CD4-positive, alpha-beta memory T cell (primary cell): ENCODE results near the gene CLCF1. TPM values are rescaled to one million over a fixed set of nuclear protein-coding genes. Genes with fewer than 3 reads are reported as not detected.
A peak's percentile ranks its signal among the peaks of the same experiment; 100 is the strongest.

Experiments
- CTCF ChIA-PET: fragments of 350-600 bp; sonication (Branson Sonifier 250); formaldehyde crosslinking; loops from one replicate; lab custom pipeline; 2021; ENCODE audit warnings: inconsistent platforms; ENCODE audit not compliant: partially characterized antibody; lab: Charles Lee
- POLR2A ChIA-PET: fragments of 350-600 bp; sonication (Branson Sonifier 250); formaldehyde crosslinking; loops from one replicate; lab custom pipeline; 2021; ENCODE audit not compliant: partially characterized antibody; lab: Charles Lee
- DNase-seq, 5 donors: peaks; one replicate each; pipeline versions ENCODE4 v3.0.0 to v3.0.0-alpha.2; 2020 to 2022; ENCODE audit warnings: mixed read lengths in 1 of 5
- H3K27ac ChIP-seq: one replicate; pipeline ENCODE4 v1.7.0; 2013; ENCODE audit warnings: low read depth, low read length
- H3K27me3 ChIP-seq: 2 replicates; pipeline ENCODE4 v1.7.0; 2013; ENCODE audit warnings: mild to moderate bottlenecking, low read length, moderate library complexity; ENCODE audit not compliant: insufficient read depth
- H3K36me3 ChIP-seq: 2 replicates; pipeline ENCODE4 v1.7.0; 2013; ENCODE audit warnings: mild to moderate bottlenecking, low read length, moderate library complexity; ENCODE audit not compliant: insufficient read depth
- H3K4me1 ChIP-seq: 2 replicates; pipeline ENCODE4 v1.7.0; 2013; ENCODE audit warnings: mild to moderate bottlenecking, low read length, moderate library complexity; ENCODE audit not compliant: insufficient read depth
- H3K4me3 ChIP-seq, 2 donors: one replicate each; pipeline ENCODE4 v1.7.0; 2013; ENCODE audit warnings: low read length in 2 of 2, mild to moderate bottlenecking in 1 of 2
- H3K9me3 ChIP-seq, 2 donors: one replicate each; pipeline ENCODE4 v1.7.0; 2013; ENCODE audit warnings: low read length in 2 of 2, control low read depth in 1 of 2; ENCODE audit not compliant: control insufficient read depth in 1 of 2
- H3K27ac Mint-ChIP-seq, 7 donors: one replicate each; pipeline ENCODE4 v1.8.0; 2020 to 2021; ENCODE audit warnings: mixed read lengths in 7 of 7, mild to moderate bottlenecking in 6 of 7, inconsistent platforms in 3 of 7, moderate library complexity in 3 of 7
- H3K27me3 Mint-ChIP-seq, 2 donors: one replicate each; pipeline ENCODE4 v1.8.0; 2020 to 2021; ENCODE audit warnings: mixed read lengths in 2 of 2
- H3K36me3 Mint-ChIP-seq, 2 donors: one replicate each; pipeline ENCODE4 v1.8.0; 2020 to 2021; ENCODE audit warnings: mixed read lengths in 2 of 2, inconsistent platforms in 1 of 2, mild to moderate bottlenecking in 1 of 2
- H3K4me1 Mint-ChIP-seq, 4 donors: one replicate each; pipeline ENCODE4 v1.8.0; 2020 to 2021; ENCODE audit warnings: mixed read lengths in 4 of 4, mild to moderate bottlenecking in 1 of 4
- H3K4me3 Mint-ChIP-seq, 8 donors: one replicate each; pipeline ENCODE4 v1.8.0; 2020 to 2021; ENCODE audit warnings: mixed read lengths in 8 of 8, mild to moderate bottlenecking in 7 of 8, moderate library complexity in 6 of 8, inconsistent platforms in 3 of 8
- H3K9me3 Mint-ChIP-seq, 8 donors: one replicate each; pipeline ENCODE4 v1.8.0; 2020 to 2021; ENCODE audit warnings: mixed read lengths in 8 of 8, mild to moderate bottlenecking in 5 of 8, inconsistent platforms in 3 of 8, moderate library complexity in 1 of 8
- intact Hi-C: fragments of 100-400 bp; cut with micrococcal nuclease; formaldehyde crosslinking; loops from one replicate; pipeline ENCODE4 v1.15.1; 2023
- polyA plus RNA-seq, 2 donors: library from polyadenylated mRNA; unstranded; fragments of 300-500 nt; fragmentation: Illumina TruSeq; gene quantifications; one replicate each; pipeline ENCODE4 v1.2.3, GENCODE V29; 2021
- total RNA-seq, 2 experiments: library from RNA; stranded (reverse); gene quantifications; one replicate each; pipeline ENCODE4 v1.2.3, GENCODE V29; 2021

The CLCF1 gene
- total and polyA plus RNA-seq, 4 experiments from 2014 or later, result 0.45 to 6.4 (median 4.9) TPM

DNA sequence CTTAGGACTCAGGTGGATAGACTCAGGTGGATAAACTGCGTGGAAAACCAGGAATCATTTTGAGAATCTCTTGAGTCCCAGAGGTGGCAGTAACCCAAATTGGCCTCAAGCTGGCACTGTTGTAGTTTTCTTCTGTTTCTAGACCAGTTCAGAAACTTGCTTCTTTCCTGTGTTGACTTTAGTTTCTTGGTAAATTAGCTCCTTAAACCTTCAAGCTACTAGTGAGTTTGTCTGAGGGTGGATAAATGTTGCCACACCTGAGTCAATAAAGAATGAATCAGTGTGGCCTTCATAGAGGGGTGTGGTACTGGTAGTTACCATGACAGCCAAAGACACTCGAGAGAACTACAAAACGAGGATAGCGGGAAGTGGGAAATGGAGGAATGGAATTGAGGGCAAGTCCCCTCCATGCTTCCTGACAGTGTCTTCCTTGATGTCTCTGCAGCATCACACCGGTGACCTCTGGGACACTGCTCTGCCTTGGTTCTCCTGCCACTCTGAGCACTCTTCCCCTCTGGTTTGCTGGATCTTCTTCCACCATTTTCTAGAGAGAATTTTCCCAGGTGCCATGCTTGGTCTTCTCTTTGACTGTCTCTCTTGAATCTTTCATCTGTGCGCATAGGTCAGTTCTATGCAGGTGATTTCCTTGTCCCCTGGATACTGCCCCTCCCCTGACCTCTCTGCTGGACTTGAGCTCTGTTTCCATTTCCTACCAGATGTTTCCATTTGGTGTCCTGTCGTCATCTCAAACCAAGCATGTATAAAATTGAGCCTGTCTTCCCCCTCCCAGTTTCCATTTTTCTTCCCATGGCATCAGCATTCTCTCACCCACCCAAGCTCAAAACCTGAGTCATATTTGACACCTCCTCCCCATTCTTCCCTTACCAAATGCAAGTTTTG, 27.2 kb downstream of the CLCF1 start:
- H3K27me3 ChIP-seq, result no peaks in the 10 kb centered on the region
- H3K4me1 Mint-ChIP-seq, result peaks cover 28 to 56% (median 36%) of the 10 kb centered on the region in 4 donors
- H3K27me3 Mint-ChIP-seq, result no peaks in the 10 kb centered on the region
- H3K27ac Mint-ChIP-seq, result peak overlapping the region in 6 of 7 donors; percentile 50 to 92 (median 85)
- H3K27ac ChIP-seq, result no peak overlapping the region
- DNase-seq, result peak in 4 of 5 donors; percentile 30 to 41 (median 38)
- H3K36me3 ChIP-seq, result no peaks in the 10 kb centered on the region
- peak overlapping the region in 3 of 8 donors; percentile 35 to 51 (median 50) for H3K4me3 Mint-ChIP-seq
- ChIA-PET POLR2A (interaction anchor here (0.7 to 6.4 kb wide), 16 partner anchors 8 to 159 kb away, joined by 3 to 45 read pairs (median 4); partner anchors contain the start of genes ANKRD13D, CLCF1, PITPNM1 and POLD4), CTCF (interaction anchor here (0.7 to 4.4 kb wide), 24 partner anchors 9 to 284 kb away, joined by 3 to 132 read pairs (median 4); partner anchors contain the start of genes ANKRD13D, CLCF1, NUDT8 and PPP1CA)
- H3K9me3 Mint-ChIP-seq, result no peaks in the 10 kb centered on the region
- peaks cover 35% of the 10 kb centered on the region for H3K4me1 ChIP-seq
- H3K9me3 ChIP-seq, result no peaks in the 10 kb centered on the region
- no peak overlapping the region for H3K4me3 ChIP-seq
- H3K36me3 Mint-ChIP-seq, result peaks cover 0 to 3% of the 10 kb centered on the region in 2 donors
- intact Hi-C loops, result loop anchor here (1.0 kb wide), 1 partner anchor 11 kb away; no protein-coding TSS in a partner anchor

- CTCF ChIA-PET, result interaction anchor here (0.7 to 4.4 kb wide), 22 partner anchors 7 to 285 kb away, joined by 3 to 132 read pairs (median 4); partner anchors contain the start of genes ANKRD13D, CLCF1, NUDT8 and POLD4
These were observed 28.0 kb downstream of the CLCF1 start for GRCh38 chr11:67345247-67345919.

DNA sequence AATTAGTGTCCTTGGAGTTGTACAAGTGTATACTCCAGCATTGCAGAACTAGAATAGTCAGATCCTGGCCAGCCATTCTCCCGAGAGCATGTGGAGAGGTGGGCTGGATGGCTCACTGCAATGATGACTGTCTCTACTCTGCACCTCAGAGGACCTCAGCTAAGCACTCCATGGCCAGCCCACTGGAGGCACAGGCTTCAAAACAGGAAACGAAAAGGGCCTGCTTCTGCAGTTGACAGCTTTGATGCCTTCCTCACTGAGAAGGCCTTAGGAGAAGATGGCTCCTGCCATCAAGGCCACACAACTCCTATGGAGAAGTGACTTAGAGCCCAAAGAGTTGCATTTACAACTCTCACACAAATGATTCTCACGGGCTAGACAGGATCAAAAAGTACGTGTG, 29.1 kb downstream of the CLCF1 start:
- Mint-ChIP-seq H3K4me1 (peaks cover 23 to 43% (median 26%) of the 10 kb centered on the region in 4 donors), H3K9me3 (no peaks in the 10 kb centered on the region), H3K27me3 (no peaks in the 10 kb centered on the region), H3K4me3 (peak overlapping the region in 6 of 8 donors; percentile 11 to 83 (median 51)), H3K27ac (peak overlapping the region; percentile 61 to 91 (median 77)), H3K36me3 (no peaks in the 10 kb centered on the region)
- H3K27me3 ChIP-seq, result no peaks in the 10 kb centered on the region
- H3K9me3 ChIP-seq, result no peaks in the 10 kb centered on the region
- POLR2A ChIA-PET, result interaction anchor here (1.1 to 6.4 kb wide), 6 partner anchors 10 to 104 kb away, joined by 3 to 45 read pairs (median 6); partner anchors contain the start of gene POLD4
- CTCF ChIA-PET, result interaction anchor here (0.9 to 4.4 kb wide), 10 partner anchors 8 to 114 kb away, joined by 3 to 132 read pairs (median 11); partner anchors contain the start of genes CLCF1 and POLD4
- no peak for DNase-seq
- H3K27ac ChIP-seq, result peak overlapping the region; percentile 26
- intact Hi-C loops, result no loop called here
- H3K4me3 ChIP-seq, result no peak overlapping the region
- H3K4me1 ChIP-seq, result peaks cover 30% of the 10 kb centered on the region
- no peaks in the 10 kb centered on the region for H3K36me3 ChIP-seq

More at GRCh38 chr11:67345247-67345919, 28.0 kb downstream of the CLCF1 start:
- H3K4me3 Mint-ChIP-seq, result peak overlapping the region in 4 of 8 donors; percentile 16 to 51 (median 42)
- no peaks in the 10 kb centered on the region for H3K36me3 Mint-ChIP-seq
- Histone ChIP-seq H3K27ac (no peak overlapping the region), H3K36me3 (no peaks in the 10 kb centered on the region), H3K4me3 (no peak overlapping the region), H3K9me3 (no peaks in the 10 kb centered on the region), H3K4me1 (peaks cover 30% of the 10 kb centered on the region), H3K27me3 (no peaks in the 10 kb centered on the region)
- H3K27me3 Mint-ChIP-seq, result no peaks in the 10 kb centered on the region
- DNase-seq, result no peak
- no peaks in the 10 kb centered on the region for H3K9me3 Mint-ChIP-seq
- H3K27ac Mint-ChIP-seq, result peak overlapping the region; percentile 50 to 92 (median 82)
- H3K4me1 Mint-ChIP-seq, result peaks cover 25 to 52% (median 33%) of the 10 kb centered on the region in 4 donors
- intact Hi-C loops, result no loop called here
- POLR2A ChIA-PET, result interaction anchor here (0.7 to 6.4 kb wide), 16 partner anchors 9 to 160 kb away, joined by 3 to 45 read pairs (median 6); partner anchors contain the start of genes ANKRD13D, CLCF1, PITPNM1 and POLD4

DNA sequence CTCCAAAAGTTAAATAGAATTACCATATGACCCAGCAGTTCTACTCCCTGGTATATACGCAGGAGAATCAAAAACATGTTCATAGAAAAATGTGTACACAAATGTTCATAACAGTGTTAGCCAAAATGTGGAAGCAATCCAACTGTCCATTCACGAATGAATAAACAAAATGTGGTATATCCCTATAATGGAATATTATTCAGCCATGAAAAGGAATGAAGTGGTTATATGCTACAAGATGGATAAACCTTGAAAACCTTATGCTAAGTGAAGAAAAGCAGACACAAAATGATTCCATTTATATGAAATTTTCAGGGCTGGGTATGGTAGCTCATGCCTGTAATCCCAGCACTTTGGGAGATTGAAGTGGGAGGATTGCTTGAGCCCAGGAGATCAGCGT, 36.1 kb downstream of the CLCF1 start:
- H3K27me3 ChIP-seq, result no peaks in the 10 kb centered on the region
- H3K4me3 Mint-ChIP-seq, result no peak overlapping the region
- no peaks in the 10 kb centered on the region for H3K4me1 ChIP-seq
- H3K9me3 Mint-ChIP-seq, result no peaks in the 10 kb centered on the region
- DNase-seq, result no peak
- no peak overlapping the region for H3K4me3 ChIP-seq
- CTCF ChIA-PET, result interaction anchor here (1.3 kb wide), 1 partner anchor 14 kb away, joined by 3 read pairs; no protein-coding TSS in a partner anchor
- H3K27me3 Mint-ChIP-seq, result no peaks in the 10 kb centered on the region
- no peaks in the 10 kb centered on the region for H3K9me3 ChIP-seq
- peaks cover 0 to under 1% (median 0%) of the 10 kb centered on the region in 4 donors for H3K4me1 Mint-ChIP-seq
- H3K27ac Mint-ChIP-seq, result peak overlapping the region in 1 of 7 donors; percentile 15
- POLR2A ChIA-PET, result interaction anchor here (1.6 kb wide), 1 partner anchor 16 kb away, joined by 5 read pairs; the partner anchor contains the start of gene POLD4
- H3K36me3 ChIP-seq, result no peaks in the 10 kb centered on the region
- intact Hi-C loops, result no loop called here
- H3K27ac ChIP-seq, result no peak overlapping the region
- H3K36me3 Mint-ChIP-seq, result no peaks in the 10 kb centered on the region

DNA sequence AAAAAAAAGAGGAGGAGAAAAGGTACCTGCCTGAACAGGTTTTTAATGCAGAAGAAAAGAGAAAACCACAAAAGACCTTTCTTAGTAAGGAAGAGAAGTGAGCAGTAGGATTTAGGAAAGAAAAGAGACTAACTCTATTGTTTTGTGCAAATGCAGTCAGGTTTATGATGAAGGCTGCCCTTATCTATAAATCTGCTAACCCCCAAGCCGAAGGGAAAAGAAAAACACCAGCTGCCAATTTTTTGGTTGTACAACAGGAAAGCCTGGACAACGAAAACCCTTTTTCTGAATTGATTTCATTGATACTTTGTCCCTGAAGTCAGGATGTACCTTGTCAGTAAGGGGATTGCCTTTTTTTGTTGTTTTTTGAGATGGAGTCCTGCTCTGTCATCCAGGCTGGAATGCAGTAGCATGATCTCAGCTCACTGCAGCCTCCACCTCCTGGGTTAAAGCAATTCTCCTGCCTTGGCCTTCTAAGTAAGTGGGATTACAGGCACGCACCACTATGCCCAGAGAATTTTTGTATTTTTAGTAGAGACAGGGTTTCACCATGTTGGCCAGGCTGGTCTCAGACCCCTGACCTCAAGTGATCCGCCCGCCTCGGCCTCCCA, 41.2 kb downstream of the CLCF1 start:
- ChIA-PET POLR2A (no interaction called here), CTCF (no interaction called here)
- Mint-ChIP-seq H3K4me3 (no peak overlapping the region), H3K36me3 (no peaks in the 10 kb centered on the region), H3K27me3 (no peaks in the 10 kb centered on the region), H3K9me3 (no peaks in the 10 kb centered on the region), H3K4me1 (no peaks in the 10 kb centered on the region), H3K27ac (no peak overlapping the region)
- Histone ChIP-seq H3K4me1 (no peaks in the 10 kb centered on the region), H3K27me3 (no peaks in the 10 kb centered on the region), H3K27ac (no peak overlapping the region), H3K9me3 (no peaks in the 10 kb centered on the region), H3K36me3 (no peaks in the 10 kb centered on the region), H3K4me3 (no peak overlapping the region)
- DNase-seq, result no peak
- intact Hi-C loops, result no loop called here

DNA sequence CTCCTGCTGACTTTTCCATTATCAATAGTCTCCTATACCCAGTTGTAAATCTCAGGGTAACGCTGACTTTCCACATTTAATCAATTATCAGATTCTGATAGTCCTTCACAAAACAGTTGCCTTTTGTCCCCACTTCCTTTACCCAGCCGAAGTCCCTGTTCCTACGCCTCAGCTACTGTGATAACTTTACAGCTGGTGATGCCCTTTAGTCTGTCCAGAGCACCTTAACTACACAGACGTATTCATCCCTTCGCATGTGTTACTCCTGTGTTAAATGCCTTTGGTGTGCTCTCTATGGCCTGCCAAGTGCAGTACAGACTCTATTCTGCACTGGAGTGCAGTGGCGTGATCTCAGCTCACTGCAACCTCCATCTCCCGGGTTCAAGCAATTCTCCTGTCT, 49.9 kb downstream of the CLCF1 start:
- peaks cover under 1% of the 10 kb centered on the region for H3K4me1 ChIP-seq
- POLR2A ChIA-PET, result no interaction called here
- no peaks in the 10 kb centered on the region for H3K9me3 ChIP-seq
- H3K27me3 ChIP-seq, result no peaks in the 10 kb centered on the region
- Mint-ChIP-seq H3K4me1 (peaks cover 2 to 7% (median 3%) of the 10 kb centered on the region in 4 donors), H3K9me3 (no peaks in the 10 kb centered on the region), H3K4me3 (no peak overlapping the region), H3K36me3 (peaks cover 0 to 1% of the 10 kb centered on the region in 2 donors), H3K27me3 (no peaks in the 10 kb centered on the region), H3K27ac (peak overlapping the region in 1 of 7 donors; percentile 55)
- no peak overlapping the region for H3K27ac ChIP-seq
- no peaks in the 10 kb centered on the region for H3K36me3 ChIP-seq
- intact Hi-C loops, result no loop called here
- no peak overlapping the region for H3K4me3 ChIP-seq
- CTCF ChIA-PET, result interaction anchor here (0.9 to 4.8 kb wide), 2 partner anchors 15 to 28 kb away, joined by 3 to 31 read pairs; no protein-coding TSS in a partner anchor
- DNase-seq, result no peak
